ENCODE measurements around the gene GTPBP1. TPM values are rescaled to one million over a fixed set of nuclear protein-coding genes. Genes with fewer than 3 reads are reported as not detected.

GTPBP1 gene
- total and polyA plus RNA-seq, 2 donors (not counting 3 experiments of a cell fraction or from before 2014, with no cell fraction given): 29.8 to 50.3 TPM

DNA sequence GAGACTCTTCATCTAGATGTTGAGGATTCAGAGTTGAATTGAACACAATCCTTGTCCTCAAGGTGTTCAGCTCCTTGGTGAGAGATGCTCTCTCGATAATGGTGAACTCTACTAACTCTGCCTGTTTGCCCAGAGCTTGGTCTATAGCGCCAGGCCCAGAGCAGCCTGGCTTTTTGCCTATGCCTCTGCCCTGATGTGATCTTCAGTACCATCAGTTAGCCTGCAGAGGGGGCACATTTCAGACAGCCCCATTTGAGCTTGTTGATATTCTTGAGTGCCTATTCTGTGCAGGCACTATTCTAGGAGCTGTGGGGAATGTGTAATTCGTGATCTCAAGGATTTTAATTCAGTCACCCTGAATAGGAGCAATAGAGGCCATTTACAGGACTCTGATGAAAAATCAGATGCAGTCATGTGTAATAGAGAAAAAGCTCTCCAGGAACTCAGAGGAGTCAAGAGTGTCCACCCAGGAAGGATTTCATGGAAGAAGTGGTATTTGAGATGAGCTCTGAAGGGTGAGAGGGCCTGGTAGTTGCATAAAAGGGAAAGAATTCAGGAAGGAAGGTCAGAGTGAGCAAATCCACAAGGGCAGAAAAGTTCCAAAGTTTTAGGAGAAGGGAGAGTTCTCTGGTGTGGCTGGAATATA lies 19.3 kb downstream of the GTPBP1 start:
- ChIA-PET POLR2A (no interaction called here), CTCF (interaction anchor here (0.6 to 1.7 kb wide), 19 partner anchors 9 to 673 kb away, joined by 3 to 19 read pairs (median 6); partner anchors contain the start of genes GTPBP1 and TOMM22)
- H3K4me1 ChIP-seq (ENCODE audit: control insufficient read depth, extremely low read depth, insufficient read depth, low read length): no peaks in the 10 kb centered on the region
- peak; percentile 50 for DNase-seq (ENCODE audit: low read depth, low spot score)
- no peaks in the 10 kb centered on the region for H3K27me3 ChIP-seq (ENCODE audit: control insufficient read depth in 2 of 2, insufficient read depth in 2 of 2, low read length in 2 of 2)
- no peak overlapping the region for H3K4me3 ChIP-seq (replicated peaks in 1 of 3; ENCODE audit: insufficient read depth in 1 of 3, low read depth in 1 of 3, low read length in 3 of 3)
- BruUV-seq (replicated peaks): no TSS peak
- no peak overlapping the region for H3K27ac ChIP-seq (ENCODE audit: insufficient read depth, low read depth, low read length)
- H2AFZ ChIP-seq (ENCODE audit: low read depth, low read length): no peak overlapping the region
- no peaks in the 10 kb centered on the region for H3K9me3 ChIP-seq (replicated peaks; ENCODE audit: control insufficient read depth, insufficient read depth, low read length)
- no peaks in the 10 kb centered on the region for H3K9me1 ChIP-seq (replicated peaks; ENCODE audit: control insufficient read depth, extremely low read depth, insufficient read depth, low read length)
- H3K36me3 ChIP-seq (ENCODE audit: control insufficient read depth in 2 of 2, extremely low read depth in 1 of 2, insufficient read depth in 2 of 2, low read length in 2 of 2): peaks cover 13 to 53% of the 10 kb centered on the region in 2 experiments
- H3K79me2 ChIP-seq (ENCODE audit: control insufficient read depth, insufficient read depth, low read length): no peaks in the 10 kb centered on the region
- no peak overlapping the region for H3K9ac ChIP-seq (replicated peaks; ENCODE audit: extremely low read depth, insufficient read depth, low read length)
- H3K4me2 ChIP-seq (ENCODE audit: insufficient read depth, low read length): no peak overlapping the region
- no peaks in the 10 kb centered on the region for H4K20me1 ChIP-seq (replicated peaks; ENCODE audit: control insufficient read depth, extremely low read depth, insufficient read depth, low read length)
- TF ChIP-seq MYC (IDR thresholded peaks at IDR 0.05; ENCODE audit: low read depth, low read length) (no peak), POLR2AphosphoS5 (IDR thresholded peaks at IDR 0.05; ENCODE audit: insufficient read depth, low read depth, low read length) (no peak)
- TF ChIP-seq, protein P1, sequence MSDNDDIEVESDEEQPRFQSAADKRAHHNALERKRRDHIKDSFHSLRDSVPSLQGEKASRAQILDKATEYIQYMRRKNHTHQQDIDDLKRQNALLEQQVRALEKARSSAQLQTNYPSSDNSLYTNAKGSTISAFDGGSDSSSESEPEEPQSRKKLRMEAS (IDR thresholded peaks at IDR 0.05; ENCODE audit: insufficient read depth, insufficient read length): no peak
- TF ChIP-seq, protein P2, sequence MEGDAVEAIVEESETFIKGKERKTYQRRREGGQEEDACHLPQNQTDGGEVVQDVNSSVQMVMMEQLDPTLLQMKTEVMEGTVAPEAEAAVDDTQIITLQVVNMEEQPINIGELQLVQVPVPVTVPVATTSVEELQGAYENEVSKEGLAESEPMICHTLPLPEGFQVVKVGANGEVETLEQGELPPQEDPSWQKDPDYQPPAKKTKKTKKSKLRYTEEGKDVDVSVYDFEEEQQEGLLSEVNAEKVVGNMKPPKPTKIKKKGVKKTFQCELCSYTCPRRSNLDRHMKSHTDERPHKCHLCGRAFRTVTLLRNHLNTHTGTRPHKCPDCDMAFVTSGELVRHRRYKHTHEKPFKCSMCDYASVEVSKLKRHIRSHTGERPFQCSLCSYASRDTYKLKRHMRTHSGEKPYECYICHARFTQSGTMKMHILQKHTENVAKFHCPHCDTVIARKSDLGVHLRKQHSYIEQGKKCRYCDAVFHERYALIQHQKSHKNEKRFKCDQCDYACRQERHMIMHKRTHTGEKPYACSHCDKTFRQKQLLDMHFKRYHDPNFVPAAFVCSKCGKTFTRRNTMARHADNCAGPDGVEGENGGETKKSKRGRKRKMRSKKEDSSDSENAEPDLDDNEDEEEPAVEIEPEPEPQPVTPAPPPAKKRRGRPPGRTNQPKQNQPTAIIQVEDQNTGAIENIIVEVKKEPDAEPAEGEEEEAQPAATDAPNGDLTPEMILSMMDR (IDR thresholded peaks at IDR 0.05; ENCODE audit: extremely low read depth in 1 of 2, insufficient read depth in 1 of 2, low read depth in 1 of 2, low read length in 2 of 2): peak; percentile 61 to 65
- dilution Hi-C loops (cut with MboI; ENCODE audit: extremely low pct_ligation_motif_present, low sequenced_read_pairs) (no loop called here), intact Hi-C loops (cut with micrococcal nuclease) (no loop called here)
- FAIRE-seq: peak; percentile 81
